ENCODE results near the gene CABP7.

DNA sequence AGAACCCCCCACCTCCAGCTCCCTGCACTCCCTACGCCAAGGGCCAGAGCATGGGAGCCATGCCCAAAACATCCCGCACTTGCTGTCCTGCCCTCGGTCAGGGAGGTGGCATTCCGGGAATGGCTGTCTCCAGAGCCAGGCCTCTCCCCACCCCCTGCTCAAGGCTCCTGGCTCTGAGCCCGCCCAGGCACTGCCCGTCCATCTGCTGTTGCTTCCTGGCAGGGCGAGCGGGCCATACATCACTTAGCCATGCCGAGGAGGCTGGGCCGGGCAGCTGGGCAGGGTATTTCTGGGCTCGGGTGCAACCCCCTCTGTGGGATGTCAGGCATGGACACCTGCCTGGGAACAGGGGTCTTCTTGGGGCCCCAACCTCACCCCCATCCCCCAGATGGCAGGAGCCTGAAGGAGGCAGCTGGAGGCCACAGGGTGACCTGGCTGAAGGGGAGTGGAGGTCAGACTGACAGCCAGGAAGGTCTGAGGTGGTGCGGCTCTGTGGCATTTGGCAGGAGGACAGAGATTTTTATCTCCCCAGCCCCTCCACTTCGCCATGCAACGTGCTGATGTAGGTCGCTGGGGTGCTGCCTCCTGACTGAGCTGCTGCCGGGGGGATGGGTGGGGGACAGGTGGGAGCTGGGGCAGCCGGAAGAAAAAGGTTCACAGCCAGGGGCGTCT is 8.7 kb upstream of the CABP7 start:
- TF ChIP-seq, protein P1, sequence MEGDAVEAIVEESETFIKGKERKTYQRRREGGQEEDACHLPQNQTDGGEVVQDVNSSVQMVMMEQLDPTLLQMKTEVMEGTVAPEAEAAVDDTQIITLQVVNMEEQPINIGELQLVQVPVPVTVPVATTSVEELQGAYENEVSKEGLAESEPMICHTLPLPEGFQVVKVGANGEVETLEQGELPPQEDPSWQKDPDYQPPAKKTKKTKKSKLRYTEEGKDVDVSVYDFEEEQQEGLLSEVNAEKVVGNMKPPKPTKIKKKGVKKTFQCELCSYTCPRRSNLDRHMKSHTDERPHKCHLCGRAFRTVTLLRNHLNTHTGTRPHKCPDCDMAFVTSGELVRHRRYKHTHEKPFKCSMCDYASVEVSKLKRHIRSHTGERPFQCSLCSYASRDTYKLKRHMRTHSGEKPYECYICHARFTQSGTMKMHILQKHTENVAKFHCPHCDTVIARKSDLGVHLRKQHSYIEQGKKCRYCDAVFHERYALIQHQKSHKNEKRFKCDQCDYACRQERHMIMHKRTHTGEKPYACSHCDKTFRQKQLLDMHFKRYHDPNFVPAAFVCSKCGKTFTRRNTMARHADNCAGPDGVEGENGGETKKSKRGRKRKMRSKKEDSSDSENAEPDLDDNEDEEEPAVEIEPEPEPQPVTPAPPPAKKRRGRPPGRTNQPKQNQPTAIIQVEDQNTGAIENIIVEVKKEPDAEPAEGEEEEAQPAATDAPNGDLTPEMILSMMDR (IDR thresholded peaks at IDR 0.05), result no peak
- no peak for TF ChIP-seq POLR2A (IDR thresholded peaks at IDR 0.05)

Data from suprapubic skin (tissue), 3 donors.